ENCODE data around the gene FILIP1L.

The FILIP1L gene

GRCh38 chr3:100114413-100115030 lies at the start of gene FILIP1L:
Gene FILIP1L, minus strand, starts transcription at chr3:100114501.
- no peak for DNase-seq (ENCODE audit: low read depth, low spot score)
- no peak within 1 kb of the TSS for H3K4me3 ChIP-seq (ENCODE audit: low read depth, low read length)
- no peak for TF ChIP-seq CTCF (IDR thresholded peaks at IDR 0.05; ENCODE audit: low read depth, low read length)
- in situ Hi-C loops (cut with HindIII; ENCODE audit: low sequenced_read_pairs): no loop called here

- TF ChIP-seq CTCF (IDR thresholded peaks at IDR 0.05; ENCODE audit: low read depth, low read length): no peak
These were observed 49.5 kb upstream of the FILIP1L start for GRCh38 chr3:100163787-100164186.

DNA sequence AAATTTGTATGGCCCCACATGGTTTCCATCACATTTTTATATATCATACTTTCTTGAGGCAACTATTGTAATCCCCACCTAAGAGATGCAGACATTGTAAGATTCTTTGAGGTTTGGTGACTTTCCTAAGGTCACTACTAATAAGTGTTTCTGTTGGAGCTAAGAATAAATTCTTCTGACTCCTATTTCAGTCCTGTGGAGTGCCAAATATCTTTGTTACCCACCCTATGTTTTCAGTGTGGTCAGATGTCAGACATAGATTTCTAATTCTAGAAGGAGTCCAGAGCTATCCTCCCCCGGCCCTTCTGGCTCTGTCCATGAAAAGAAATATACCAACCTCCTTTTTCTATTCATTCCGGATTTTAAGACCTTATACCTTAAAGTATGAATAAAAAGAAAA lies 46.2 kb upstream of the FILIP1L start:
- no peak for DNase-seq (ENCODE audit: low read depth, low spot score)
- in situ Hi-C loops (cut with HindIII; ENCODE audit: low sequenced_read_pairs): no loop called here
- no peak overlapping the region for H3K4me3 ChIP-seq (ENCODE audit: low read depth, low read length)
- TF ChIP-seq CTCF (IDR thresholded peaks at IDR 0.05; ENCODE audit: low read depth, low read length): no peak

More at GRCh38 chr3:100163787-100164186, 49.5 kb upstream of the FILIP1L start:
- in situ Hi-C loops (cut with HindIII; ENCODE audit: low sequenced_read_pairs): no loop called here
- no peak for DNase-seq (ENCODE audit: low read depth, low spot score)
- no peak overlapping the region for H3K4me3 ChIP-seq (ENCODE audit: low read depth, low read length)

DNA sequence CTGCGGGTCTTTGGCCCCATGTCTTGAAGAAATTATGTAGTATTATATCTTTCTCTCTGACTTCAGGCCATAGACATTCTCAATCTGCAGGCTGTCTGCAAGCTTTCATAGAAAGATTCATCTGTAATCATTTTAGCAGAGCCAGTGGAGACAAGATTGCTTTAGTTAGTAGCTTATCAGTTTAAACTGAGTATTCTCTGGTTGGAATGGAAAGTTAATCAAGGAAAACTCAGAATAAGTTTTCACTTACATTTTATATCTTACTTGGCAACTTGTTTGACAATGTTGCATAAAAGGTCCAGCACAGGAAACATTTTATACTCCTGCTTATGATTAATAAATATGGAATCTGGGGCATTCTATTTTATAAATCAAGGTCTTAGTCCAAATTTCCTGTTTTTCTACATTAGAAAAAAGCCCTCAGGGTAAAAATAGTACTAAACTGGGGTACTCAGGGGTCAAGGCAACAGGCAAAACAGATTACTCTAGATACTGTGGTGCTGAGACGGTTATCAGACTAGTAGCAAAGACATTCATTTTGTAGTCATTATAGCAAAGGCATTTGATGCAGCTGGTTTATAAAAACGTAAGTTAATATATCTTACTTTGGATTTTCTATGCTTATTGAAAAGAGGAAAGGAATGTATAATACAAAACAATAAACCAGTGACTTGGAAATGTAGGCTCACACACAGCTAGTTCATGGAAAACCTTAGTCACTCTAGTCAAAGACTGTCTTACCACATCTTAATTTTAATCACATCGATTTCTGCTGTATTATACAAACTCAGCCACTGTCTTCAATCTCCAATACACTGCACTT lies 45.2 kb upstream of the FILIP1L start:
- DNase-seq (ENCODE audit: low read depth, low spot score): peak; percentile 63
- H3K4me3 ChIP-seq (ENCODE audit: low read depth, low read length): no peak overlapping the region
- no peak for TF ChIP-seq CTCF (IDR thresholded peaks at IDR 0.05; ENCODE audit: low read depth, low read length)
- in situ Hi-C loops (cut with HindIII; ENCODE audit: low sequenced_read_pairs): no loop called here

DNA sequence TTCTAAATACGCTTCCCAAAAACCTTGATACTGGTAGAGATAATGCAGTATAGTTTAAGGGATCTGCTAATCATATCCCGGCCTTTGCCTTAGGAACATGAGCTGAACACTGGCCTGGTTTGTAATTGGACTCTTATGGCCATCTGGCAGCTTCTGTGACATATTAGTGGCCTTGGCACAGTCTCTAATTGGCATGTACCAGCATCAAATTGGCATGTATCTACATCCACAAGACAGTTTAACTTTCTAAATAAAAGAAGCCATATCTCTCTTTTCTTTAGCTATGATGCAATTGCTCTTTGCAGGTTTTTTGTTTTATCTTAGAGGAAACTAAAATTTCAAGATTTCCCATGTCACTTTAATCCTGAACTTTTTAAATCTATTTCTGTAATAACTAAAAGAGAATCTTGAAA lies 44.6 kb upstream of the FILIP1L start:
- H3K4me3 ChIP-seq (ENCODE audit: low read depth, low read length): no peak overlapping the region
- in situ Hi-C loops (cut with HindIII; ENCODE audit: low sequenced_read_pairs): no loop called here
- DNase-seq (ENCODE audit: low read depth, low spot score): no peak
- no peak for TF ChIP-seq CTCF (IDR thresholded peaks at IDR 0.05; ENCODE audit: low read depth, low read length)

- H3K4me3 ChIP-seq (ENCODE audit: low read depth, low read length): no peak overlapping the region
- in situ Hi-C loops (cut with HindIII; ENCODE audit: low sequenced_read_pairs): no loop called here
- no peak for DNase-seq (ENCODE audit: low read depth, low spot score)
- TF ChIP-seq CTCF (IDR thresholded peaks at IDR 0.05; ENCODE audit: low read depth, low read length): no peak
These were observed 43.4 kb upstream of the FILIP1L start for GRCh38 chr3:100157685-100158084.
